DND-41 (cell line): ENCODE measurements around the gene SOSTDC1.

Source experiments
- EZH2 ChIP-seq: IDR thresholded peaks from 3 replicates; pipeline ENCODE4 v1.6.1; 2012; ENCODE audit warnings: borderline replicate concordance, low read depth, mild to moderate bottlenecking, moderate library complexity, low read length, inconsistent platforms; ENCODE audit not compliant: severe bottlenecking
- TF ChIP-seq, protein P1 (sequence below): IDR thresholded peaks from 2 replicates; pipeline ENCODE4 v1.5.1; 2012; ENCODE audit warnings: borderline replicate concordance, low read length, moderate library complexity, mild to moderate bottlenecking; ENCODE audit not compliant: poor library complexity, severe bottlenecking; ENCODE audit errors: extremely low read depth

DNA sequence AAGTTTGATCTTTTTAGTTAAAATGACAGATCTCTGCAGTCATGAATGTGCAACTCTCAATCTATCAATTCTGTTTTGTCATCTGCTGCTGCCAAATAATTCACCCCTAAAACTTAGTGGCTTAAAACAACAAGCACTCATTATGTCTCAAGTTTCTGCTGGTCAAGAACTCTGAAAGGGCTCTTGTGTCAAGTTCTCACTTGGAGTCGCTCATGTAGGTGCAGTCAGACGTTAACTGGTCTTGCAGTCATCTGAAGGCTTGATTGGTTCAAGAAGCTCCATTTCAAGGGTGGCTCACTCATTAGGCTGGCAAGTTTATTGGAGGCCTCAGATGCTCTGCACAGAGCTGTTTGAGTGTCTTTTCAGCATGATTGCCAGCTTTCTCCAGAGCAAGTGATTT lies 32.6 kb upstream of the SOSTDC1 start:
- TF ChIP-seq, protein P1, sequence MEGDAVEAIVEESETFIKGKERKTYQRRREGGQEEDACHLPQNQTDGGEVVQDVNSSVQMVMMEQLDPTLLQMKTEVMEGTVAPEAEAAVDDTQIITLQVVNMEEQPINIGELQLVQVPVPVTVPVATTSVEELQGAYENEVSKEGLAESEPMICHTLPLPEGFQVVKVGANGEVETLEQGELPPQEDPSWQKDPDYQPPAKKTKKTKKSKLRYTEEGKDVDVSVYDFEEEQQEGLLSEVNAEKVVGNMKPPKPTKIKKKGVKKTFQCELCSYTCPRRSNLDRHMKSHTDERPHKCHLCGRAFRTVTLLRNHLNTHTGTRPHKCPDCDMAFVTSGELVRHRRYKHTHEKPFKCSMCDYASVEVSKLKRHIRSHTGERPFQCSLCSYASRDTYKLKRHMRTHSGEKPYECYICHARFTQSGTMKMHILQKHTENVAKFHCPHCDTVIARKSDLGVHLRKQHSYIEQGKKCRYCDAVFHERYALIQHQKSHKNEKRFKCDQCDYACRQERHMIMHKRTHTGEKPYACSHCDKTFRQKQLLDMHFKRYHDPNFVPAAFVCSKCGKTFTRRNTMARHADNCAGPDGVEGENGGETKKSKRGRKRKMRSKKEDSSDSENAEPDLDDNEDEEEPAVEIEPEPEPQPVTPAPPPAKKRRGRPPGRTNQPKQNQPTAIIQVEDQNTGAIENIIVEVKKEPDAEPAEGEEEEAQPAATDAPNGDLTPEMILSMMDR, result no peak
- no peak for TF ChIP-seq EZH2
